ENCODE results near the gene TMOD2.

Gene TMOD2

DNA sequence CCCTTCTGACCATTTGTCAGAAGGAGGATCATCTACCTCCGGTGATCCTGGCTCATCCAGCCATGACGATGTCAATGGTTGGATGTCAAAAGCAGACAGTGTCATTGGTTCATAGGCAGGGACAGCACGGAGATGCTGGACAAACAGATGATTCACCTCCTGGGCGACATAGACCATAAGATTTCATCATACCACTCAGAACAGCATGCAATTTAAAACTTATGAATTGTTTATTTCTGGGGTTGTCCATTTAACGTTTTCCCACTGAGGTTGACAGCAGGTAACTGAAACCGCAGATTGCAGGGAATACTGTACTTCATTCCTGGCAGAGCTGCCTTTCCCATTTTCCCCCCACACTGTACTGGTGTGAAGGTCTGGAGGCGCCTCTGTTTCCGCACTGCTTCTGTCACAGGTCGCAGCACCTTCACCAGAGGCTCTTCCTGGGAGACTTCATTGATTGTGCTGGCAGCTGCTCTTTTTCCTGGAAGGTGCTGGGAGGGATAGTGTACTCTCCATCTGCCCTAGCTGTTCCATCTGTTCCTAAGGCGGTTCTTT lies 45.5 kb downstream of the TMOD2 start:
- no peak for TF ChIP-seq CTCF (IDR thresholded peaks at IDR 0.05; ENCODE audit: low read depth, low read length)
- in situ Hi-C loops (cut with HindIII; ENCODE audit: low sequenced_read_pairs) = no loop called here
- H3K4me3 ChIP-seq (ENCODE audit: low read depth, low read length) = no peak overlapping the region
- DNase-seq (ENCODE audit: low read depth, low spot score) = no peak

DNA sequence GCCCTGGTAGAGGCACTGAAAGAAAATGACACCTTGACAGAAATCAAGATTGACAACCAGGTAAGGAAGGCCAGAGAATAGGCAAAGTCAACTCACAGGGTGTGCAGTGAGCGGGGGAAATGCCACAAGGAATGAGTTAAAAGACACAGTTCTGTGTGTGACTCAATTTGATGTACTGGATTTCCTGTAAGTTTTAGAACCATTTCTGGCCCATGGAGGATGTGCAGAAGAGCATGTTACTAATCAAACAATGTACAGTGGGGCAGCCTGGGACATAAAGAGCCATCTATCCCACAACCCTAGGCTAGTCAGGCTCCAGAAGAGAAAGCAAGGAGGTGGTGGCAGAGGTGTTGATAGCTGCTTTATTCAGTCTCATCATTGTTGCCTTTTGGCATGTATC lies 46.9 kb downstream of the TMOD2 start:
- in situ Hi-C loops (cut with HindIII; ENCODE audit: low sequenced_read_pairs) = no loop called here
- DNase-seq (ENCODE audit: low read depth, low spot score) = no peak
- TF ChIP-seq CTCF (IDR thresholded peaks at IDR 0.05; ENCODE audit: low read depth, low read length) = no peak
- no peak overlapping the region for H3K4me3 ChIP-seq (ENCODE audit: low read depth, low read length)

GRCh38 chr15:51799282-51800252 lies 48.2 kb downstream of the TMOD2 start:
- TF ChIP-seq CTCF (IDR thresholded peaks at IDR 0.05; ENCODE audit: low read depth, low read length) = no peak
- no peak for DNase-seq (ENCODE audit: low read depth, low spot score)
- in situ Hi-C loops (cut with HindIII; ENCODE audit: low sequenced_read_pairs) = no loop called here
- no peak overlapping the region for H3K4me3 ChIP-seq (ENCODE audit: low read depth, low read length)

DNA sequence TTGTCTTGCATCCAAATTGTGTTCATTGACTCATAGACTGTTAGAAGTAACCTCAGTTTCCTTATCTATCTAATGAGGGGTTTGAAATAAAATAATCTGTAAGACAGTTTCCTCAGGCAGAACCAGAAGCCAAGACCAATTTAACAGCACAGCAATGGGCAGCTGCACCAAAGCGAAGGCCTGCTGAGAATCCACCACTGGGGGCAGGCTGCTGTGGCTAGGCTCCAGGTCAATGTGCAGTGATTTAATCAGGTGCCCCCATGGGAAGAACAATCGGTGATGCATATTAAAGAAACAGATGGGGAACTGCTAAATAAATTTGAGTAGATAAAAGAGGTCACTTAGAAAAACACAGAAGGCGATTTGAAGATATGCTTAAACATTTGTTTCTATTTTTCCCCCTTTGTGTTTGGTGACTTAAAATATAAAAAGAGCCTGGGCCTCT lies 50.0 kb downstream of the TMOD2 start:
- DNase-seq (ENCODE audit: low read depth, low spot score) = peak; percentile 64
- no peak overlapping the region for H3K4me3 ChIP-seq (ENCODE audit: low read depth, low read length)
- TF ChIP-seq CTCF (IDR thresholded peaks at IDR 0.05; ENCODE audit: low read depth, low read length) = peak; percentile 83
- in situ Hi-C loops (cut with HindIII; ENCODE audit: low sequenced_read_pairs) = no loop called here

DNA sequence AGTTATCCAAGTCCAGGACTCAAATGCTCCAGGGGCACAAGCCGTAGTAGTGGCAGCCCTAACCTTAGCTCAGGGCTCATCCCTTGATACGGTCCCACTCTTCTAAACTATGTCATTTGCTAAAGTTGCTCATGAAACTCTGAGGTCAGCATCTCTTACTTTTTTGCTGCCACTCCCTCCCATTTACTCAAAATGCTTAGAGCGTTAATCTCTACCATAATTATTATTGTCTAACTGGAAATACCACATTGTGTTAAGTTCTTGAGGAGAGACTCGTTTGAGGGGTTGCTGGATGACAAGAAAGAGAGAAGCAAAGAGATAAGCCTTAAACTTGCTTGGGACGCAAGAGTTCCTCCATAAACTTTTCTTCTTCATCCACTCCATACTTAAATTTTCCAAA lies 51.2 kb downstream of the TMOD2 start:
- no peak overlapping the region for H3K4me3 ChIP-seq (ENCODE audit: low read depth, low read length)
- no peak for TF ChIP-seq CTCF (IDR thresholded peaks at IDR 0.05; ENCODE audit: low read depth, low read length)
- DNase-seq (ENCODE audit: low read depth, low spot score) = no peak
- in situ Hi-C loops (cut with HindIII; ENCODE audit: low sequenced_read_pairs) = no loop called here

- no peak overlapping the region for H3K4me3 ChIP-seq (ENCODE audit: low read depth, low read length)
- in situ Hi-C loops (cut with HindIII; ENCODE audit: low sequenced_read_pairs) = no loop called here
- DNase-seq (ENCODE audit: low read depth, low spot score) = no peak
- TF ChIP-seq CTCF (IDR thresholded peaks at IDR 0.05; ENCODE audit: low read depth, low read length) = no peak
Observed at GRCh38 chr15:51803965-51804364, 52.6 kb downstream of the TMOD2 start.
